ENCODE data around the gene TSPO. TPM values are rescaled to one million over a fixed set of nuclear protein-coding genes. Genes with fewer than 3 reads are reported as not detected.

The TSPO gene
- total and polyA plus RNA-seq, 2 experiments from 2014 or later: 34.6 to 44.7 TPM

DNA sequence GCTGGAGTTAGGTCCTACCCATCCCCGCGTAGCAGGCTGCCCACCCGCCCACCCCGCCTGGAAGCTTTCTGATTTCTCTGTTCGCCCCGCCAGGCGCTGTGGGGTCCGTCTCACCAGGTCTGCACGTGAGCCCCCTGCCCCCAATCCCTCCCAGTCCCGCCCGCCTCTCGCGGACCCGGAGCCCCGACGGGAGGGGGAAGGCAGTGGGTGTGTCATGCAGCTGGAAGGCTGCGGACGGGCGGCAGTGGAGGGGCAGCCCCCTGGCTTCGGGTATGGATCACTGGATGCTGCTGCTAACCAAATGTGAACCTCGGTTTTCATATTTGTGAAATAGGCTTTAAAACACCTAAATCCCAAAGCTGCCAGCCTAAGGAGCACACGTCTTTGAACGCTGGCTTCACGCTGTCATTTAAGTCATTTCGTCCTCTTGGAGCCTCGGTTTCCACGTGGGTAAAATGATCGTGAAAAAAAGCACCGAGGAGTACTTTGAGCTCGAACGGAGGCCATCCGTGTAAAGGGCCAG, 41.4 kb upstream of the TSPO start:
- Mint-ChIP-seq H3K27ac (no peak overlapping the region), H3K4me3 (peak overlapping the region; percentile 79), H3K36me3 (ENCODE audit: low read depth) (no peaks in the 10 kb centered on the region), H3K27me3 (ENCODE audit: insufficient read depth, low read depth, poor library complexity) (peaks cover 49% of the 10 kb centered on the region), H3K9me3 (no peaks in the 10 kb centered on the region), H3K4me1 (peaks cover 5% of the 10 kb centered on the region; the same call in 2 of the 3 replicates)
- no peaks in the 10 kb centered on the region for H3K36me3 ChIP-seq (ENCODE audit: insufficient read depth)
- peaks cover 53% of the 10 kb centered on the region for H3K27me3 ChIP-seq (ENCODE audit: insufficient read depth)
- peak overlapping the region; percentile 85 for H3K4me3 ChIP-seq
- peak overlapping the region; percentile 99 for H2AFZ ChIP-seq
- H4K20me1 ChIP-seq (replicated peaks; ENCODE audit: insufficient read depth): no peaks in the 10 kb centered on the region; the same call in 1 of the 2 replicates
- no peaks in the 10 kb centered on the region for H3K79me2 ChIP-seq (replicated peaks; ENCODE audit: insufficient read depth)
- peak; percentile 52 for TF ChIP-seq EZH2 (IDR thresholded peaks at IDR 0.05; ENCODE audit: low read depth, unreplicated experiment)
- no peak for TF ChIP-seq STAT1 (IDR thresholded peaks at IDR 0.05; ENCODE audit: unreplicated experiment)
- H3K4me1 ChIP-seq (ENCODE audit: insufficient read depth): peaks cover 3% of the 10 kb centered on the region; the same call in 1 of the 2 replicates
- H3K4me2 ChIP-seq: peak overlapping the region; percentile 99
- peaks cover 9% of the 10 kb centered on the region; the same call in 1 of the 2 replicates for H3F3A ChIP-seq (replicated peaks; ENCODE audit: low read depth)
- H3K9me2 ChIP-seq (ENCODE audit: insufficient read depth): no peaks in the 10 kb centered on the region
- DNase-seq (ENCODE audit: low spot score) (peak; percentile 55), ATAC-seq (peak; percentile 42)
- no peak overlapping the region for H3K27ac ChIP-seq (ENCODE audit: low read depth)

DNA sequence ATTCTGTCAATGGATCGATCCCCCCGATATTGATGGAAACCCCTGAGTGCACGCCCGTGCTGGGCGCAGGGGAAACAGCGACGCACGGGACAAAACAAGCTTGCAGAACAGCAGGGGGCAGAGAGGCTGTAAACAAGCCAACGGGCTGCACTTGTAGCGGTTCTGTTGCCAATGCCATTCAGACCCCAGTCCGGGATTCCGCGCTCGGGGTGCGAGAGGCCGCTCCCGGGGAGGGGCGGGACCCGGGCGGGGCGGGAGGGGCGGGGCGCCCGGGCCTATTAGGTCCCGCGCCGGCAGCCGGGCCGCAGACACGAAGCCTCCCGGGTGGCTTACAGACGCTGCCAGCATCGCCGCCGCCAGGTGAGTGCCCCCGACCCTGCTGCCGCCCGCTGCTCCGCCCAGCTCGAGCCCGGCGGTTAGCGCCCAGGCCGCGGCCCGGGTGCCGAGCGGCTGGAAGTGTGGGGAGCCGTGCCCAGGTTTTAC, 40.9 kb upstream of the TSPO start, which contains the start of gene BIK:
Gene BIK, plus strand, starts transcription at position 307 of the 483 bp plus-strand sequence. CDS start 13,273 bp downstream, outside the sequence.
- TF ChIP-seq, protein P1, sequence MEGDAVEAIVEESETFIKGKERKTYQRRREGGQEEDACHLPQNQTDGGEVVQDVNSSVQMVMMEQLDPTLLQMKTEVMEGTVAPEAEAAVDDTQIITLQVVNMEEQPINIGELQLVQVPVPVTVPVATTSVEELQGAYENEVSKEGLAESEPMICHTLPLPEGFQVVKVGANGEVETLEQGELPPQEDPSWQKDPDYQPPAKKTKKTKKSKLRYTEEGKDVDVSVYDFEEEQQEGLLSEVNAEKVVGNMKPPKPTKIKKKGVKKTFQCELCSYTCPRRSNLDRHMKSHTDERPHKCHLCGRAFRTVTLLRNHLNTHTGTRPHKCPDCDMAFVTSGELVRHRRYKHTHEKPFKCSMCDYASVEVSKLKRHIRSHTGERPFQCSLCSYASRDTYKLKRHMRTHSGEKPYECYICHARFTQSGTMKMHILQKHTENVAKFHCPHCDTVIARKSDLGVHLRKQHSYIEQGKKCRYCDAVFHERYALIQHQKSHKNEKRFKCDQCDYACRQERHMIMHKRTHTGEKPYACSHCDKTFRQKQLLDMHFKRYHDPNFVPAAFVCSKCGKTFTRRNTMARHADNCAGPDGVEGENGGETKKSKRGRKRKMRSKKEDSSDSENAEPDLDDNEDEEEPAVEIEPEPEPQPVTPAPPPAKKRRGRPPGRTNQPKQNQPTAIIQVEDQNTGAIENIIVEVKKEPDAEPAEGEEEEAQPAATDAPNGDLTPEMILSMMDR (conservative IDR thresholded peaks at IDR 0.05; ENCODE audit: low read depth in 2 of 2): peak in 1 of 2 experiments; percentile 18; a peak in 1 of 4 replicates
- TF ChIP-seq EZH2 (IDR thresholded peaks at IDR 0.05; ENCODE audit: low read depth, unreplicated experiment) (no peak), STAT1 (IDR thresholded peaks at IDR 0.05; ENCODE audit: unreplicated experiment) (no peak)
- TF ChIP-seq, protein P2, sequence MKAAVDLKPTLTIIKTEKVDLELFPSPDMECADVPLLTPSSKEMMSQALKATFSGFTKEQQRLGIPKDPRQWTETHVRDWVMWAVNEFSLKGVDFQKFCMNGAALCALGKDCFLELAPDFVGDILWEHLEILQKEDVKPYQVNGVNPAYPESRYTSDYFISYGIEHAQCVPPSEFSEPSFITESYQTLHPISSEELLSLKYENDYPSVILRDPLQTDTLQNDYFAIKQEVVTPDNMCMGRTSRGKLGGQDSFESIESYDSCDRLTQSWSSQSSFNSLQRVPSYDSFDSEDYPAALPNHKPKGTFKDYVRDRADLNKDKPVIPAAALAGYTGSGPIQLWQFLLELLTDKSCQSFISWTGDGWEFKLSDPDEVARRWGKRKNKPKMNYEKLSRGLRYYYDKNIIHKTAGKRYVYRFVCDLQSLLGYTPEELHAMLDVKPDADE (IDR thresholded peaks at IDR 0.05): no peak
- Mint-ChIP-seq H3K9me3 (no peaks in the 10 kb centered on the region), H3K36me3 (ENCODE audit: low read depth) (no peaks in the 10 kb centered on the region), H3K27me3 (ENCODE audit: insufficient read depth, low read depth, poor library complexity) (peaks cover 48% of the 10 kb centered on the region), H3K27ac (no peak within 1 kb of the TSS), H3K4me3 (peak within 1 kb of the TSS; percentile 79), H3K4me1 (peaks cover 5% of the 10 kb centered on the region; the same call in 2 of the 3 replicates)
- Histone ChIP-seq H3K4me3 (peak within 1 kb of the TSS; percentile 85), H2AFZ (peak within 1 kb of the TSS; percentile 99), H3K4me2 (peak within 1 kb of the TSS; percentile 99), H3K79me2 (replicated peaks; ENCODE audit: insufficient read depth) (no peaks in the 10 kb centered on the region), H3F3A (replicated peaks; ENCODE audit: low read depth) (peaks cover 9% of the 10 kb centered on the region; the same call in 1 of the 2 replicates), H3K9me2 (ENCODE audit: insufficient read depth) (no peaks in the 10 kb centered on the region), H3K27ac (ENCODE audit: low read depth) (no peak within 1 kb of the TSS), H3K4me1 (ENCODE audit: insufficient read depth) (peaks cover 3% of the 10 kb centered on the region; the same call in 1 of the 2 replicates), H4K20me1 (replicated peaks; ENCODE audit: insufficient read depth) (no peaks in the 10 kb centered on the region; the same call in 1 of the 2 replicates), H3K27me3 (ENCODE audit: insufficient read depth) (peaks cover 53% of the 10 kb centered on the region), H3K36me3 (ENCODE audit: insufficient read depth) (no peaks in the 10 kb centered on the region)
- ATAC-seq (peak; percentile 79), DNase-seq (ENCODE audit: low spot score) (peak; percentile 92)
